SK-N-MC (cell line): Measurements from ENCODE around the gene PLA2G4E.

Source experiments
- DNase-seq: peaks from one replicate; pipeline ENCODE4 v3.0.0-alpha.2; 2011; ENCODE audit warnings: low read depth, low spot score
- H3K27ac ChIP-seq: fragments of 200-600 bp; sonication (generic); 2 replicates; pipeline ENCODE4 v1.5.1; 2016; ENCODE audit warnings: mixed run types
- H3K36me3 ChIP-seq: fragments of 200-600 bp; sonication (generic); 2 replicates; pipeline ENCODE4 v1.6.1; 2017; ENCODE audit warnings: antibody characterized with exemption, low read length, mixed read lengths; ENCODE audit not compliant: insufficient read depth
- H3K4me3 ChIP-seq: fragments of 200-600 bp; sonication (generic); 2 replicates; pipeline ENCODE4 v1.5.1; 2016
- H3K9ac ChIP-seq: fragments of 200-600 bp; sonication (generic); 2 replicates; pipeline ENCODE4 v1.8.0; 2017; ENCODE audit warnings: mixed run types, mixed read lengths; ENCODE audit not compliant: insufficient read length
- H3K9me3 ChIP-seq: fragments of 200-600 bp; sonication (generic); 2 replicates; pipeline ENCODE4 v1.6.1; 2017; ENCODE audit warnings: low read depth, mild to moderate bottlenecking, antibody characterized with exemption, low read length, moderate library complexity, mixed read lengths
- EZH2 ChIP-seq: fragments of 200-600 bp; sonication (generic); IDR thresholded peaks from one replicate; pipeline ENCODE4 v1.6.1; 2017; ENCODE audit warnings: antibody characterized with exemption
- FOXP2 ChIP-seq: optimal IDR thresholded peaks from 2 replicates; pipeline ENCODE3; 2011; ENCODE audit warnings: mild to moderate bottlenecking, moderate library complexity; ENCODE audit not compliant: insufficient read depth; ENCODE audit errors: extremely low read length, control extremely low read depth
- POLR2AphosphoS5 ChIP-seq: IDR thresholded peaks from 2 replicates; pipeline ENCODE4 v1.6.1; 2012; ENCODE audit warnings: mild to moderate bottlenecking, low read depth, low read length, borderline replicate concordance

Gene PLA2G4E

GRCh38 chr15:41971089-41971894 lies 49.5 kb downstream of the PLA2G4E start:
- Histone ChIP-seq H3K9ac (no peak overlapping the region), H3K4me3 (peak overlapping the region; percentile 91), H3K36me3 (no peaks in the 10 kb centered on the region), H3K9me3 (no peaks in the 10 kb centered on the region), H3K27ac (no peak overlapping the region)
- DNase-seq: no peak
- TF ChIP-seq EZH2 (no peak), POLR2AphosphoS5 (no peak), FOXP2 (no peak)

GRCh38 chr15:41970456-41970855 lies 50.4 kb downstream of the PLA2G4E start:
- Histone ChIP-seq H3K36me3 (no peaks in the 10 kb centered on the region), H3K4me3 (no peak overlapping the region), H3K9ac (no peak overlapping the region), H3K9me3 (no peaks in the 10 kb centered on the region), H3K27ac (no peak overlapping the region)
- no peak for DNase-seq
- TF ChIP-seq POLR2AphosphoS5 (no peak), EZH2 (no peak), FOXP2 (no peak)

GRCh38 chr15:41969851-41970431 lies 50.9 kb downstream of the PLA2G4E start:
- H3K4me3 ChIP-seq: no peak overlapping the region
- no peak for DNase-seq
- H3K36me3 ChIP-seq: no peaks in the 10 kb centered on the region
- no peak for TF ChIP-seq FOXP2
- no peak for TF ChIP-seq EZH2
- no peak for TF ChIP-seq POLR2AphosphoS5
- no peaks in the 10 kb centered on the region for H3K9me3 ChIP-seq
- no peak overlapping the region for H3K9ac ChIP-seq
- no peak overlapping the region for H3K27ac ChIP-seq

- TF ChIP-seq EZH2 (no peak), FOXP2 (no peak), POLR2AphosphoS5 (no peak)
- Histone ChIP-seq H3K9ac (no peak overlapping the region), H3K4me3 (no peak overlapping the region), H3K9me3 (no peaks in the 10 kb centered on the region), H3K27ac (no peak overlapping the region), H3K36me3 (no peaks in the 10 kb centered on the region)
- no peak for DNase-seq
Measured at GRCh38 chr15:41968701-41969100, 52.1 kb downstream of the PLA2G4E start.

GRCh38 chr15:41967506-41968206 lies 53.2 kb downstream of the PLA2G4E start:
- Histone ChIP-seq H3K9ac (no peak overlapping the region), H3K27ac (no peak overlapping the region), H3K36me3 (no peaks in the 10 kb centered on the region), H3K4me3 (no peak overlapping the region), H3K9me3 (no peaks in the 10 kb centered on the region)
- no peak for DNase-seq
- TF ChIP-seq EZH2 (no peak), POLR2AphosphoS5 (no peak), FOXP2 (no peak)

GRCh38 chr15:41966920-41967465 lies 53.8 kb downstream of the PLA2G4E start:
- no peaks in the 10 kb centered on the region for H3K36me3 ChIP-seq
- H3K4me3 ChIP-seq: no peak overlapping the region
- no peak for TF ChIP-seq POLR2AphosphoS5
- TF ChIP-seq FOXP2: no peak
- TF ChIP-seq EZH2: no peak
- no peak overlapping the region for H3K27ac ChIP-seq
- DNase-seq: no peak
- no peak overlapping the region for H3K9ac ChIP-seq
- H3K9me3 ChIP-seq: no peaks in the 10 kb centered on the region

- no peak for DNase-seq
- no peak overlapping the region for H3K9ac ChIP-seq
- H3K4me3 ChIP-seq: no peak overlapping the region
- no peak for TF ChIP-seq EZH2
- TF ChIP-seq FOXP2: no peak
- TF ChIP-seq POLR2AphosphoS5: no peak
- no peak overlapping the region for H3K27ac ChIP-seq
- H3K9me3 ChIP-seq: no peaks in the 10 kb centered on the region
- no peaks in the 10 kb centered on the region for H3K36me3 ChIP-seq
Measured at GRCh38 chr15:41966414-41966812, 54.4 kb downstream of the PLA2G4E start.
